GM12873 (cell line): ENCODE results near the gene ATXN1.

Experiments used
- TF ChIP-seq, protein P1 (sequence below): IDR thresholded peaks from 2 replicates; pipeline ENCODE4 v1.5.1; 2012; ENCODE audit warnings: low read depth, mild to moderate bottlenecking, moderate library complexity, low read length, control low read depth; ENCODE audit not compliant: insufficient read depth; ENCODE audit errors: missing control alignments

Gene ATXN1

DNA sequence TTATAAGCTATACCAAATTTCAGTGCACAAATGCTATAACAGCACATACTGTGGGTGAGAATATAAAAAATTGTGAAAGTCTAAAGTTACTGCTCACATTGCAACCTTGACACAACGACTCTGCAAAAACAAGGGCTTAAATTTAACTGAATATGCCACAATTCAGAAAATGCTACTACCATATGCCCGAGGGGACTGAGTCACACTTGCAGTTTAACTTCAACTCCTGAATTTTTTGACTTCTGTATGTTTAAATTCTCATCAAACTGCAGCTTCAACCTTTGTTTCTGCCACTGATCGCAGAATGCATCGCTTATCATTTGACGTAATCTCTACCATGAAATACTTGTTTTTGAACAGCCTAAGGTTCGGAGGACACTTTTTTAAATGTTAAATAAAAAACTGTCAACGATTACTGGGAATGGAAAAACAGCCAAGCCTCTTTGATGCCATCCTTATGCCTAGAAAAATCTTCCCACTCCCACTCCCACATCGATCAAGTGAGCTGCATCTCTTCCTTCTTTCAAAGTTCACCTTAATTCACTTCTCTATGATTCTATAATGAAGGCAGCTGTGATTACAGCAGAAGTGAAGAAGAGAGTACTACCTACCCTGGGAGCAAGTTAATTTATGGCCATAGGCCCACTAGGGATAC is 136.5 kb downstream of the ATXN1 start:
- TF ChIP-seq, protein P1, sequence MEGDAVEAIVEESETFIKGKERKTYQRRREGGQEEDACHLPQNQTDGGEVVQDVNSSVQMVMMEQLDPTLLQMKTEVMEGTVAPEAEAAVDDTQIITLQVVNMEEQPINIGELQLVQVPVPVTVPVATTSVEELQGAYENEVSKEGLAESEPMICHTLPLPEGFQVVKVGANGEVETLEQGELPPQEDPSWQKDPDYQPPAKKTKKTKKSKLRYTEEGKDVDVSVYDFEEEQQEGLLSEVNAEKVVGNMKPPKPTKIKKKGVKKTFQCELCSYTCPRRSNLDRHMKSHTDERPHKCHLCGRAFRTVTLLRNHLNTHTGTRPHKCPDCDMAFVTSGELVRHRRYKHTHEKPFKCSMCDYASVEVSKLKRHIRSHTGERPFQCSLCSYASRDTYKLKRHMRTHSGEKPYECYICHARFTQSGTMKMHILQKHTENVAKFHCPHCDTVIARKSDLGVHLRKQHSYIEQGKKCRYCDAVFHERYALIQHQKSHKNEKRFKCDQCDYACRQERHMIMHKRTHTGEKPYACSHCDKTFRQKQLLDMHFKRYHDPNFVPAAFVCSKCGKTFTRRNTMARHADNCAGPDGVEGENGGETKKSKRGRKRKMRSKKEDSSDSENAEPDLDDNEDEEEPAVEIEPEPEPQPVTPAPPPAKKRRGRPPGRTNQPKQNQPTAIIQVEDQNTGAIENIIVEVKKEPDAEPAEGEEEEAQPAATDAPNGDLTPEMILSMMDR = no peak

DNA sequence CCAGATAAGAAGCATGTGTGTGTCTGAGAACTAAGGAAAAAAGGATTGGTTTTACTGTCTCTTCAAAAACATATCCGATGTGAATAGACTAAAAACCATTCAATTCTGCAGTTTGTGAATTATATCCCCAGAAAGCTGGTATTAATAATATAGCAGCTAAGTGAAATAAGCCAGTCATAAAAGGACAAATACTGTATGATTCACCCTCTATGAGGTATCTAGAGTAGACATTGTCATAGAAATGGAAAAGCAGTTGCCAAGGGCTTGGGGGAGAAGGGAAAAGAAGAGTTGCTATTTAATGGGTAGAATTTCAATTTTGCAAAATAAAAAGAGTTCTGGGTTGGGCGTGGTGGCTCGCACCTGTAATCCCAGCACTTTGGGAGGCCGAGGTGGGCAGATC is 137.5 kb downstream of the ATXN1 start:
- TF ChIP-seq, protein P1 = no peak

DNA sequence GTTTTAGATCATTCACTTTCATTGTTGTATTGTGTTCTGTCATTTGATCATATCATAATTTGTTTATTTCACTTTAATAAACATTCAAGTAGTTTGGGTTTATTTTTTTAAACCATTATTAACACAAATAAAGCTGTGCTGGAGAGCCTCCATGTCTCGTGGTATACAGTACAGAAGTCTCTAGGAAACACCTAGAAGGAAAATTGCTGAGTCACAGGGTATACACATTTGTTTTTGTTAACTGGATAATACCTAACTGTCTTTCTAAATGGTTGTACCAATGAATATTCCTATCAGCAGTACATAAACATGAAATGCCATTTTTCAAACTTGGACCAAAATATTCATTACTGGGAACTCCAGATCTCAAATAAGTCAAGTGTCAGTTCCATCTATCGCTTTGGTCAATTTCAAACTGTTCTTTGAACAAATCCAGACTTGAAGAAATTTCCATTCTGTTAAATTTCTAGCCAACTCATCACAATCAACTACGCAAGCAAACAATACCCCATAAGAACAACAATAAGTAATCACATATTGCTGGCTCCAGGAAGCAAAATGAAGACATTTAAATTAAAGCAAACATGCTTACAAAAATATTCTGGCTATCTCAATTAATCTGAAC is 138.1 kb downstream of the ATXN1 start:
- TF ChIP-seq, protein P1 = no peak

DNA sequence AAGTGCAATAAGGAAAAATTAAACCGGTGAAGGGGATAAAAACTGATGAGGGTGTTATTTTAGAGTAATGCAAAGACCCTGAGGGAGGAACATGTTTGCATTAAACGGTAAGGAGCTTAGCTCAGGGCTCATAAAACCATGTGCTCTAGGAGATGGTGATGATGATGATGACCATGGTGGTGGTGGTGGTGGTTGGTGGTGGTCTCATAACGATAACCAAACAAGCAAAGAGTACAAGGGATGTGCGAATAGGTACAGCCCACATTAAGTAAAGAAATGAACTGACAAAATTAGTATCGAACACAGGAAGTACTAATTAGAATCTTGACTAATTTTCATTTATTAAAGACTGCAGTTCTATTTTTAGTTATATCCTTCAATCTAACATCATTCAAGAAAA is 139.1 kb downstream of the ATXN1 start:
- TF ChIP-seq, protein P1 = no peak

DNA sequence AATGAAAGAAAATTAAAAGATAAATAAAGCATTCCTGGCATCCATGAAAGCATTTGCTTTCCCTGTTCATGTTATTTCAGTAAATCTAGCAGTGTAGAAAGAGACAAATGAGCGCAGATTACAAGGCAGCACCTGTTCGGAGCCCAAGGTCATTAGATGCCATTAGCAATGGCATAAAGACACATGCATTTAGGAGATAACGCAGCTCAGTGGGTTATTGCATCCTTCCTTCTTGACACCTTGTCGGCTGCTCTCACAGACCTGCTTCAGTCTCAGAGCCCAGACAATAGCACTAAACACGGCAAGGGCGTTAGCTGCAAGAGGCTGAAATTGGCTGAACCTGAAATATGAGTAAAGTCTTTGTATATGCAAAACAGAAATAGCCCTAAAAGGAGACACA is 140.3 kb downstream of the ATXN1 start:
- TF ChIP-seq, protein P1 = no peak

DNA sequence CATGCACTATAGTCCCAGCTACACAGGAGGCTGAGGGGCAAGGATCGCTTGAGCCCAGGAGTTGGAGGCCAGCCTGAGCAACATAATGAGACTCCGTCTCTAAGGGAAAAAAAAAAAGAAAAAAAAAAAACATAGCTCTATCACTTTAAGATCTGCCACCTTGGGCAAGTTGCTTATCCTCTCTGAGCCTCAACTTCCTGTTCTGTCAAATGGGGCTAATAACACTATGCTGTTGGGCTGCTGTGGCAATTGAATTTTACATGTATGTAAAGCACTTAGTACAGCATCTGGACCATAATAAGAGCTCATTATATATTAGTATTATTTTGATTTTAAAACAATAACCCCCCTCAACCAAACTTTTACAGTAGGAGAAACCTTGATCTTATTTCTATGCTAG is 141.5 kb downstream of the ATXN1 start:
- TF ChIP-seq, protein P1 = no peak

DNA sequence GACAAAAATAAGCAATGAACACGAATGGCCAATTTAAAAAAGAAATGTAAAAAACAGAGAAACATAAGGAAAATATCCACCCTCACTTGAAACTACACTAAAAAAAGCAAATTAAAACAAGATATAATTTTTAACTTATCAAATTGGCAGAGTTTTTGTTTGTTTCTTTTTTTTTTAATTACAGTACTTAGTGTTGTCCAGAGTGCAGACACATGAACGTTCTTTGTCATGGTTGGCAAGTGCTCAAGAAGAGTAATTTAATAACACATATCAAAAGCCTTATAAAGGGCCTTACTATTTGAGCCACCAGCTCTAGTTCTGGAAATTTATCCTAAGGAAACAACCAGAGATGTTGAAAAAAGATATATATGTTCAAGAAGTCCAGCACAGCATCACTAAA is 142.3 kb downstream of the ATXN1 start:
- TF ChIP-seq, protein P1 = no peak
